GM21423 (cell line): ENCODE data around the gene RAPGEF2.

Source experiments
- ATAC-seq: cut with Tn5 transposase; IDR thresholded peaks from one replicate; pipeline ENCODE4 v1.9.1; 2021; ENCODE audit warnings: mild to moderate bottlenecking, moderate library complexity; ENCODE audit not compliant: unreplicated experiment

RAPGEF2 gene

GRCh38 chr4:159273841-159274240 lies 171.0 kb downstream of the RAPGEF2 start:
- no peak for ATAC-seq

DNA sequence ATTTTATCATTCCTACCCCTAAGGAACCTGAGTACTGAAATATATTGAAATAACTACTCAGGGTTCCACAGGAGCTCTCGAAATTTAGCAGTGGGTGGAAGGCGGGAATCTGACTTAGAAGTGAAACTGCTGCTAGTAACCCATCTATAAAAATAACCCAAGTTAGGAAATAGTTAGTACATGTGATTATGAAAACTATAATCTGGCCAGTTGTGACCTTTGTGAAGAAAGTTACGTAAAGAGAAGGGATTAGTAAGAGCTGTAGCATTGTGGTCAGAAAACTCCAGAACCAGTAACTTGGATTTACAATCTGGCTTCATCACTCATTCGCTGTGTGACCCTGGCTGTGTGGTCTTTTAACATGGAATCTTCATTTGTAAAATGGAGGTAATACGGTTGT lies 175.5 kb downstream of the RAPGEF2 start:
- ATAC-seq: no peak

- no peak for ATAC-seq
Measured at GRCh38 chr4:159279084-159279483, 176.2 kb downstream of the RAPGEF2 start.

GRCh38 chr4:159280442-159281172 lies 177.7 kb downstream of the RAPGEF2 start:
- no peak for ATAC-seq

- ATAC-seq: no peak
Measured at GRCh38 chr4:159281771-159282170, 178.9 kb downstream of the RAPGEF2 start.

DNA sequence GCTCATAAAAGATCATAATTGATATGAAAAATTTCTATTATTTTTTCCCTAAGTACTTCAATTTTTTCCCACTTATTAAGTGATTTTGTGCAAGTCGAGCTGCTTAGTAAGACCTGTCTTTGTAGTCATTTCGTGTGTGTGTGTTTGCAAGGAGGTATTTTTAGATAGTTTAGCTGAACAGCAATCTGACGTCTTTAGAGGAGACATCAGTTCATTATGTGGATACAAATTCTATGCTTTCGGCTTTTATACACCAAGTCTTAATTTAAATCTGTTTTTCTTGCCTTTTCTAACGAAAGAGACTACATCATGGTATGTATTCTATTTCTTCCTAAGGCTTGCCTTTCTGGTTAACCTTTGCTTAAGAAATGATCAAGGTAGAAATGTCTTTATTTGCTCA lies 179.4 kb downstream of the RAPGEF2 start:
- no peak for ATAC-seq

- no peak for ATAC-seq
Measured at GRCh38 chr4:159282944-159283343, 180.1 kb downstream of the RAPGEF2 start.

DNA sequence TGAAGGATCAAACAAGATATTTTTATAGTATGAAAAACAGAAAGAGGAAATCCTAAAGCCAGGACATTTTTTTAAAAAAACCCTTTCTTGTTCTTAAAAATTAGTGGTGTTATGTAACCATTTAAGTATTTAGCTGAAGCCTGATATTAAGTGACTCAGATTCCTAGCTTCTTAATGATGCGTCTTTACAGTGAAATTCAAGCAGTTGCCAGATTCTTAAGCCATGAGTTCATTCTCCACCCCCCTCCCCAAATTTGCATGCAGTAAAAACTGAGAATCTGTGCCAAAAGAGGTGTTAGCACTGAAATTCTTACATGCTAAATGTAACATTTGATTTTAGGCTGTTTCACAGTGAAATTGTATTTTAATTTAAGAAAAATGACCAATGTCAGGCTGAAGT lies 180.8 kb downstream of the RAPGEF2 start:
- ATAC-seq: no peak

GRCh38 chr4:159284113-159284512 lies 181.2 kb downstream of the RAPGEF2 start:
- no peak for ATAC-seq

GRCh38 chr4:159284733-159285132 lies 181.9 kb downstream of the RAPGEF2 start:
- no peak for ATAC-seq

DNA sequence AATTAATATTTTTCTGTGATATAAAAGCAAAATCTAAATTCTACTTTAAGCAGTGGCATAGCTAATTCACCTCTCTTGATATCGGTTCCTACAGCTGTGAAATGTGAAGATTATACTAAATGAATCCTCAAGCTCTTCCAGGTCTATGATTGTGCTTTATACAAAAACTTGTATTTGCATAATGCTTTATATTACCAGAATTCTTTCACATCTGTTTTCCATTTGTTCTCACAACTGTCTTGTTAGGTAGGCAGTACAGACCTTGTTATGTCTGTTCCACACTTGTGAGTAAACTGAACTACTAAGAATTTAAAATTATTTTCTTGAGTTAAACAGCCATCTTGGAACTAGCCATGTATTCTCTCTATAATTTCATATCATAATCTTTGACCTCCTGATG lies 184.9 kb downstream of the RAPGEF2 start:
- no peak for ATAC-seq

DNA sequence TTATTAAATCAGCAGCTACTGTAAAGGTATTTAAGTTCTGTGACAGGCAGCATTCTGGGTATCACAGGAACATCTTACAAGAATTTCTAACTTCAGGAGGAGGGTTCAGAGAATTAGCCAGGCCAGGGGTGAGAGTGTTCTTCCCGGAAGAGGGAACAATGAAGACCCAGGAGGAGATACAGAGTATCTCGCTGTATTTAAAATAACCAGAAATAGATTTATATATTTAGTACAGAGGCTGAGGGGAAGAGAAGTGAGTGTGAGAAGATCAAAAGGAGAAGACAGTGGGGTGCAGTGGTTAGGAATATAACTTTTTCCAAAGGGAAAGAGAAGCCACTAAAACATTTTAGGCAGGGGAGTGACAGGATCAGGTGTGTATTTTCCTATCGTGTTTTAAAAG lies 186.8 kb downstream of the RAPGEF2 start:
- no peak for ATAC-seq

GRCh38 chr4:159290321-159291030 lies 187.6 kb downstream of the RAPGEF2 start:
- no peak for ATAC-seq

- no peak for ATAC-seq
Measured at GRCh38 chr4:159291176-159291575, 188.3 kb downstream of the RAPGEF2 start.

- no peak for ATAC-seq
Measured at GRCh38 chr4:159292137-159292896, 189.4 kb downstream of the RAPGEF2 start.

DNA sequence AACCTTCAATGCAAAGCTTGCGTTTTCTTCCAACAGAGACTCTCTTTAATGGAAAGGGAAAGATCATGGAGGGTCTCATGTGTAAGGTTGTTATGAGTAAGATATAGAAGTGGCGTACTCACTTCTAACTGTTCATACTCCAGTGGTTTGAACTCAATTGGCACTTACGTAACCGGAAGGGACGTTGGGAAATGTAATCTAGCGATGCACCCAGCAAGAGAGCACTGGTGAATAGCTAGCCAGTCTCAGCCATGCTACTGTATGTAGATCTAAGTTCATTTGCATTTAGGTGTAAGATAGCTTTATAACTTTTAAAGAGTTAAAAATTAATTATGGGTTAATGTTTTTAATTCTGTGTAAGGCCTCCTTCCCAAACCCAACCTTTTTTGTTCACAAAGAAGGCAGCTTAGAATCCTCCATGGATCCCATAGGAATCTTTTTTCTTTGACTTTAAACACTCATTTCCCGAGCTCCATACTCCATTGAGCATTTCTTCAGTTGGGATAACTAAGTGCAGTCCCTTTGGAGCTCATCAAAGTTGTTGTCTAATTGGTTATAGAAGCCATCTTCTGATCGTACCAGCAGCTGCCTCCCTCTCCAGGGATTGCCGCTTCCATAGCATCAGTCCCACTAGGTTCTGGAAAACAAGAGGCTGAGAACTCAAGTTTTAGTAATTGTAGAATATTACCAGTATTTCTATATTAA lies 191.1 kb downstream of the RAPGEF2 start:
- no peak for ATAC-seq

- no peak for ATAC-seq
Measured at GRCh38 chr4:159296061-159296460, 193.2 kb downstream of the RAPGEF2 start.

DNA sequence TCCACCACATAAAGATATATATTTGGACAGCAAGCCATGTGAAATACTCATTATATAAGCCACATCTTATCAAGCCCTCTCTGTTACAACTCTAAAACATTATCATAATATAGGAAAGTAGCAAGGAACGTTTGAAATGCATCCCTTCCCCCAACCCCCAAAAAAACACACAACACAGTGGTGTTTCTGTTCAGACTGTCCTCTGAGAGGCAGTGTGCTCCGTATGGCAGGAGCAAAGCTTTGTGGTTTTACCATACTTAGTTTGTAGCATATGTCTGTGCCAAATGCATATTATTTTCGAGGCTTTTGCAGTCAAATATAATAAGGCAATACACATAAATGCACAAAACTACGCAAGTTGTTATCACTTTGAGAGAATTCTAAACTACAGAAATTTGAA lies 194.2 kb downstream of the RAPGEF2 start:
- no peak for ATAC-seq

- no peak for ATAC-seq
Measured at GRCh38 chr4:159298502-159298901, 195.6 kb downstream of the RAPGEF2 start.

- no peak for ATAC-seq
Measured at GRCh38 chr4:159303435-159303834, 200.6 kb downstream of the RAPGEF2 start.

- ATAC-seq: no peak
Measured at GRCh38 chr4:159305129-159305528, 202.2 kb downstream of the RAPGEF2 start.
